ENCODE results near the gene FNDC1.

The FNDC1 gene

DNA sequence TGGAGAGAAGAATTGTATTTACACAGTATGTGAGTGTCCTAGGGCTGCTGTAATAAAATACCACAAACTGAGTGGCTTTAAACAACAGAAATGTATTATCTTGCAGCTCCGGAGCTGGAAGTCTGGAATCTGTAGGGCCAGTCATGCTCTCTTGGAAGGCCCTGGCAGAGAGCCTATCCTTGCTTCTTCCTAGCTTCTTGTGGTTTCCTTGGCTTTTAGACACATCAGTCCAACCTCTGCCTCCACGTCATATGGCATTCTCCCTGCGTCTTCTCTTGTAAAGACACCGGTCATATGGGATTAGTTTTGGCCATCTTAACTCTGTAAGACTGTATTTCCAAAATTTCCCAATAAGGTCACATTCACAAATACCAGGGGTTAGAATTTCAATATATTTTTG is 10.8 kb downstream of the FNDC1 start:
- H3K4ac ChIP-seq (ENCODE audit: low read depth, low read length), result no peak overlapping the region
- no peak overlapping the region for H3K4me2 ChIP-seq (ENCODE audit: low read length)
- no peaks in the 10 kb centered on the region for H3K36me3 ChIP-seq (ENCODE audit: control insufficient read depth, insufficient read depth, low read length)
- no peaks in the 10 kb centered on the region for H3K4me1 ChIP-seq (ENCODE audit: control insufficient read depth, low read depth, low read length)
- no peak overlapping the region for H2BK5ac ChIP-seq (ENCODE audit: low read length)
- H3K79me2 ChIP-seq (ENCODE audit: control insufficient read depth, insufficient read depth, low read length), result no peaks in the 10 kb centered on the region
- H2BK15ac ChIP-seq (replicated peaks; ENCODE audit: low read depth), result no peak overlapping the region
- no peak overlapping the region for H3K56ac ChIP-seq (ENCODE audit: low read length)
- H2AK5ac ChIP-seq (ENCODE audit: low read length), result no peak overlapping the region
- H3K4me3 ChIP-seq (ENCODE audit: low read length), result no peak overlapping the region
- no peak for DNase-seq
- WGBS (ENCODE audit: extremely low coverage, insufficient coverage, low lambda C conversion rate), result no CpG with 5 or more reads among the region's 4 CpGs
- no peak overlapping the region for H3K18ac ChIP-seq (ENCODE audit: low read length)
- no peak overlapping the region for H2BK120ac ChIP-seq (ENCODE audit: low read depth, low read length)
- H3K9ac ChIP-seq (ENCODE audit: low read length), result no peak overlapping the region
- no peaks in the 10 kb centered on the region for H3K79me1 ChIP-seq (ENCODE audit: low read length)
- H3K27ac ChIP-seq (ENCODE audit: low read depth, low read length), result no peak overlapping the region
- H3K27me3 ChIP-seq (ENCODE audit: insufficient read depth, low read length, poor library complexity), result no peaks in the 10 kb centered on the region
- H4K8ac ChIP-seq (ENCODE audit: low read depth, low read length), result no peak overlapping the region
- H3K23ac ChIP-seq (ENCODE audit: low read length), result no peak overlapping the region
- H4K5ac ChIP-seq (ENCODE audit: low read length), result no peak overlapping the region

DNA sequence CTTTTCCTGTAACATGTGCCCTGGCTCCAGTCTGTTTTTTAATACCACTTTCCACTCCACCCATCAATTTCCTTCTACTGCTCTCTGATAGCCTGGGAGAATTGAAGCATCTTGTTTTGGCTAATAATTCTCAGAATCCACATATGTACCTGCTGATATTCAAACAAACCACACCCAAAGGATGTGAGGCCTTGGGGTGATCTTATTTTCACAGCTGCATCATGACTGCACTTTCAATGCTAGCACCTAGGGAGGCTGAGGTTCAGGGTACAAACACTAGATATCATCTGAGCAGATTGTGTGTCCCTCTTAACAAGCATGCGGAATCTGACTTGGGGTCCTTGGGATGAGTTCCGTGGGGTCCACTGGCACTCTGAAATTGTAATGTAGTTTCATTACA is 12.7 kb downstream of the FNDC1 start:
- Histone ChIP-seq H2BK15ac (replicated peaks; ENCODE audit: low read depth) (no peak overlapping the region), H4K8ac (ENCODE audit: low read depth, low read length) (no peak overlapping the region), H3K79me1 (ENCODE audit: low read length) (no peaks in the 10 kb centered on the region), H3K9ac (ENCODE audit: low read length) (no peak overlapping the region), H4K5ac (ENCODE audit: low read length) (no peak overlapping the region), H3K27ac (ENCODE audit: low read depth, low read length) (no peak overlapping the region), H3K4me2 (ENCODE audit: low read length) (no peak overlapping the region), H3K27me3 (ENCODE audit: insufficient read depth, low read length, poor library complexity) (no peaks in the 10 kb centered on the region), H2BK120ac (ENCODE audit: low read depth, low read length) (no peak overlapping the region), H3K4me1 (ENCODE audit: control insufficient read depth, low read depth, low read length) (no peaks in the 10 kb centered on the region), H2BK5ac (ENCODE audit: low read length) (no peak overlapping the region), H3K18ac (ENCODE audit: low read length) (no peak overlapping the region), H3K4me3 (ENCODE audit: low read length) (no peak overlapping the region), H3K36me3 (ENCODE audit: control insufficient read depth, insufficient read depth, low read length) (no peaks in the 10 kb centered on the region), H3K23ac (ENCODE audit: low read length) (no peak overlapping the region), H3K4ac (ENCODE audit: low read depth, low read length) (no peak overlapping the region), H3K79me2 (ENCODE audit: control insufficient read depth, insufficient read depth, low read length) (no peaks in the 10 kb centered on the region), H3K56ac (ENCODE audit: low read length) (no peak overlapping the region), H2AK5ac (ENCODE audit: low read length) (no peak overlapping the region)
- WGBS (ENCODE audit: extremely low coverage, insufficient coverage, low lambda C conversion rate), result no CpG with 5 or more reads among the region's 2 CpGs
- no peak for DNase-seq

DNA sequence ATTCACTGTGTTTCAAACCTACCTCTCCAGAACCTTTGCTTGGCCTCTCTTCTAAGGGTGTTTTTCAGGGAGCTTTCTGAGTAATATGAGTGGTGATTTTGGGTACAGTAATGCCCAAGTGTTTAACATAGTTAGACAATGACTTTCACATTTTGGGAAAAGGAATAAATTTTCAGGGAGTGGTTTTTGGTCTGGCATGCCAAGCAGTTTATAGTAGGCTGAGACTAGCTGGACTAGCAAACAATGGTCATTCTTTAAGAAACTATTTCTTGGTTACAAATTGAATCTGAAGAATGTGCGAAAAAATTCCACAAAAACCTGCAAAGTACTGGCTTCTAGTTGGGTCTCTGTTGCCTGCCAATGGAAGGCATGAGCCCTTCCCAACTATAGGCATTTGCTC is 15.4 kb downstream of the FNDC1 start:
- Histone ChIP-seq H3K4ac (ENCODE audit: low read depth, low read length) (no peak overlapping the region), H3K4me1 (ENCODE audit: control insufficient read depth, low read depth, low read length) (no peaks in the 10 kb centered on the region), H2BK15ac (replicated peaks; ENCODE audit: low read depth) (no peak overlapping the region), H3K36me3 (ENCODE audit: control insufficient read depth, insufficient read depth, low read length) (no peaks in the 10 kb centered on the region), H3K18ac (ENCODE audit: low read length) (no peak overlapping the region), H3K79me1 (ENCODE audit: low read length) (no peaks in the 10 kb centered on the region), H3K4me2 (ENCODE audit: low read length) (no peak overlapping the region), H3K56ac (ENCODE audit: low read length) (no peak overlapping the region), H4K8ac (ENCODE audit: low read depth, low read length) (no peak overlapping the region), H3K23ac (ENCODE audit: low read length) (no peak overlapping the region), H2BK5ac (ENCODE audit: low read length) (no peak overlapping the region), H3K79me2 (ENCODE audit: control insufficient read depth, insufficient read depth, low read length) (no peaks in the 10 kb centered on the region), H3K27ac (ENCODE audit: low read depth, low read length) (no peak overlapping the region), H3K4me3 (ENCODE audit: low read length) (no peak overlapping the region), H2BK120ac (ENCODE audit: low read depth, low read length) (no peak overlapping the region), H3K27me3 (ENCODE audit: insufficient read depth, low read length, poor library complexity) (no peaks in the 10 kb centered on the region), H4K5ac (ENCODE audit: low read length) (no peak overlapping the region), H3K9ac (ENCODE audit: low read length) (no peak overlapping the region), H2AK5ac (ENCODE audit: low read length) (no peak overlapping the region)
- WGBS (ENCODE audit: extremely low coverage, insufficient coverage, low lambda C conversion rate), result no CpG with 5 or more reads among the region's 1 CpG
- no peak for DNase-seq

DNA sequence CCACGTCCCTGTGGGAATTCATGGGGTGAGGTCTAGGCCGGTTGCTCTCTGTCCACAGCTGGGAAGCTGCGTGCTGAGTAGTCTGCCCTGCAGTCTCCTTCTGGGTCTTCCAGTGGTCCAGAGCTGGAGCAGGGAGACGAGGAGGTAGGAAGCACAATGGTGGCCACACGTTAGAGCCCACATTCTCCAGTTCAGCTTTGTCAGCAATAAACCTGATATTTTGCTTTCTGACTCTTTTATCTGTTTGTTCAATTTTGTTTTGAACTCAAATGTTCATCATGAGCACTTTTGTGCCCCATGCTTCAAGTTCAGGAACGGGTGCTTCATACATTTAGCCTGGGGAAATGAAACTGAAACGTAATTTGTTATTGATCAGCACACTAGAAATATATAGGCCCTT is 21.3 kb downstream of the FNDC1 start:
- no peak overlapping the region for H3K4ac ChIP-seq (ENCODE audit: low read depth, low read length)
- H3K9ac ChIP-seq (ENCODE audit: low read length), result no peak overlapping the region
- H2AK5ac ChIP-seq (ENCODE audit: low read length), result no peak overlapping the region
- no peak overlapping the region for H4K8ac ChIP-seq (ENCODE audit: low read depth, low read length)
- H4K5ac ChIP-seq (ENCODE audit: low read length), result no peak overlapping the region
- no peak overlapping the region for H3K56ac ChIP-seq (ENCODE audit: low read length)
- WGBS (ENCODE audit: extremely low coverage, insufficient coverage, low lambda C conversion rate), result no CpG with 5 or more reads among the region's 7 CpGs
- no peak overlapping the region for H2BK15ac ChIP-seq (replicated peaks; ENCODE audit: low read depth)
- H3K18ac ChIP-seq (ENCODE audit: low read length), result no peak overlapping the region
- no peak overlapping the region for H3K4me3 ChIP-seq (ENCODE audit: low read length)
- H3K27me3 ChIP-seq (ENCODE audit: insufficient read depth, low read length, poor library complexity), result no peaks in the 10 kb centered on the region
- H3K79me2 ChIP-seq (ENCODE audit: control insufficient read depth, insufficient read depth, low read length), result no peaks in the 10 kb centered on the region
- H2BK120ac ChIP-seq (ENCODE audit: low read depth, low read length), result no peak overlapping the region
- no peak for DNase-seq
- no peaks in the 10 kb centered on the region for H3K79me1 ChIP-seq (ENCODE audit: low read length)
- no peak overlapping the region for H2BK5ac ChIP-seq (ENCODE audit: low read length)
- no peaks in the 10 kb centered on the region for H3K36me3 ChIP-seq (ENCODE audit: control insufficient read depth, insufficient read depth, low read length)
- no peak overlapping the region for H3K23ac ChIP-seq (ENCODE audit: low read length)
- no peak overlapping the region for H3K4me2 ChIP-seq (ENCODE audit: low read length)
- no peak overlapping the region for H3K27ac ChIP-seq (ENCODE audit: low read depth, low read length)
- H3K4me1 ChIP-seq (ENCODE audit: control insufficient read depth, low read depth, low read length), result no peaks in the 10 kb centered on the region

DNA sequence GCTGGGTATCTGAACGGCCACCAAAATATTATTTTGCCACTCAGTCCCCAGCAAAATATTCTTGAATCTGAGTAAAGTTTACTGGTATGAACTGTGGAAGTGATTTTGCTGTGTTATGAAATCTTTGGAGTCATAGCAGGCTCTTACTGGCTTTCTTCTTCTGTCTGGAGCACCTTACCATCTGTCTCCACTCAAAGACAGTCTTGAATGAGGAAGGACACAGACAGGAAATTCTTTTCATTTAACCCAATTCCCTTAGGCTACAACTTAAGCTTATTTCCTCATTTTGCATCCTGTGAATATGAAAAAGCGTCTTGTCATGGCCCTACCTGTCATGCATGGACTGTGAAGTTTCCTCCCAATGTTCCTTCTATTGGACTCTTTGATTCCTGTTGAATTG is 24.7 kb downstream of the FNDC1 start:
- WGBS (ENCODE audit: extremely low coverage, insufficient coverage, low lambda C conversion rate), result no CpG with 5 or more reads among the region's 2 CpGs
- Histone ChIP-seq H3K4ac (ENCODE audit: low read depth, low read length) (no peak overlapping the region), H3K79me1 (ENCODE audit: low read length) (no peaks in the 10 kb centered on the region), H2BK15ac (replicated peaks; ENCODE audit: low read depth) (no peak overlapping the region), H2BK5ac (ENCODE audit: low read length) (no peak overlapping the region), H3K23ac (ENCODE audit: low read length) (no peak overlapping the region), H3K4me1 (ENCODE audit: control insufficient read depth, low read depth, low read length) (no peaks in the 10 kb centered on the region), H2AK5ac (ENCODE audit: low read length) (no peak overlapping the region), H3K36me3 (ENCODE audit: control insufficient read depth, insufficient read depth, low read length) (no peaks in the 10 kb centered on the region), H3K56ac (ENCODE audit: low read length) (no peak overlapping the region), H3K79me2 (ENCODE audit: control insufficient read depth, insufficient read depth, low read length) (no peaks in the 10 kb centered on the region), H3K27me3 (ENCODE audit: insufficient read depth, low read length, poor library complexity) (no peaks in the 10 kb centered on the region), H3K4me3 (ENCODE audit: low read length) (no peak overlapping the region), H3K27ac (ENCODE audit: low read depth, low read length) (no peak overlapping the region), H4K5ac (ENCODE audit: low read length) (no peak overlapping the region), H3K4me2 (ENCODE audit: low read length) (no peak overlapping the region), H3K9ac (ENCODE audit: low read length) (no peak overlapping the region), H2BK120ac (ENCODE audit: low read depth, low read length) (no peak overlapping the region), H4K8ac (ENCODE audit: low read depth, low read length) (no peak overlapping the region), H3K18ac (ENCODE audit: low read length) (no peak overlapping the region)
- DNase-seq, result no peak

DNA sequence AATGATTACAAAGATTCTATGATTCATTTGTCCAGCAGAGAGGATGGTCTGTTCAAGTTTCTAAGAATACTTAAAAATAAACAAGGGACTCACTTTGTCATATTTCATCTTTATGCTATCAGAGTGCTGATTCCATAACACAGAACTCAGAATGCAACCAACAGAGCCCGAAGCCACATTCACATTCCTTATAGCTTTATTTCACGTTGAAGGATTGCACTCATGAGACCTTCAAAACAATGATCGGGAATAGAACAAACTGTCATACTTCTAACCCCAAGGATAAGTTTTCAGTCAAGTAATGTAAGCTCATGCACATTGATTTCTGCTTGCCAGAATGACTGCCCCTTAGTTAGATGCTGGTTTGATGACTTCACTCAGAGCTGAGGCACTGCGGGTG is 25.2 kb downstream of the FNDC1 start:
- H3K27ac ChIP-seq (ENCODE audit: low read depth, low read length), result no peak overlapping the region
- no peaks in the 10 kb centered on the region for H3K36me3 ChIP-seq (ENCODE audit: control insufficient read depth, insufficient read depth, low read length)
- H2AK5ac ChIP-seq (ENCODE audit: low read length), result no peak overlapping the region
- H3K4me2 ChIP-seq (ENCODE audit: low read length), result no peak overlapping the region
- no CpG with 5 or more reads among the region's 4 CpGs for WGBS (ENCODE audit: extremely low coverage, insufficient coverage, low lambda C conversion rate)
- H3K9ac ChIP-seq (ENCODE audit: low read length), result no peak overlapping the region
- H3K23ac ChIP-seq (ENCODE audit: low read length), result no peak overlapping the region
- no peak overlapping the region for H4K8ac ChIP-seq (ENCODE audit: low read depth, low read length)
- no peak overlapping the region for H2BK120ac ChIP-seq (ENCODE audit: low read depth, low read length)
- no peaks in the 10 kb centered on the region for H3K79me1 ChIP-seq (ENCODE audit: low read length)
- H3K4ac ChIP-seq (ENCODE audit: low read depth, low read length), result no peak overlapping the region
- H3K4me1 ChIP-seq (ENCODE audit: control insufficient read depth, low read depth, low read length), result no peaks in the 10 kb centered on the region
- H3K79me2 ChIP-seq (ENCODE audit: control insufficient read depth, insufficient read depth, low read length), result no peaks in the 10 kb centered on the region
- no peak overlapping the region for H3K56ac ChIP-seq (ENCODE audit: low read length)
- H3K18ac ChIP-seq (ENCODE audit: low read length), result no peak overlapping the region
- no peaks in the 10 kb centered on the region for H3K27me3 ChIP-seq (ENCODE audit: insufficient read depth, low read length, poor library complexity)
- H4K5ac ChIP-seq (ENCODE audit: low read length), result no peak overlapping the region
- no peak for DNase-seq
- H3K4me3 ChIP-seq (ENCODE audit: low read length), result no peak overlapping the region
- H2BK5ac ChIP-seq (ENCODE audit: low read length), result no peak overlapping the region
- H2BK15ac ChIP-seq (replicated peaks; ENCODE audit: low read depth), result no peak overlapping the region

Data from mesendoderm (in vitro differentiated cells).